ENCODE data around the gene AKR7A3.

AKR7A3 gene

DNA sequence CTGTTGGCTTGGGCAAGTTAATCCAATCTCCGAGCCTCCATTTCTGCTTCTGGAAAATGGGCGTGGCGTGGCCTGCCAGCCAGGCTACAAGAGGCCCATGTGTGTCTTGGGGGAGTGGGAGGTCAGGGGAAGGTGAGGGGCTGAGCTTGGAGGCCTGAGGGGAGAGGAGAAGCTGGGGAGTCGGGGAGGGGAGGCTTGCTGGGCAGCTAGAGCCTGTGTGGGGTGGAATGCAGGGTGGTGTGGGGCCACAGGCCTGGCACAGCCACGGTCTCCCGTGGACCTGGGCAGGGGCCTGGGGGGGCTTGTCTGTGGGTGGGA, 38.1 kb upstream of the AKR7A3 start:
- ATAC-seq (replicated peaks) (no peak), DNase-seq (no peak)
- Mint-ChIP-seq H3K4me1 (ENCODE audit: low read depth in 2 of 2) (peaks cover 4% of the 10 kb centered on the region in 2 donors), H3K9me3 (no peaks in the 10 kb centered on the region), H3K36me3 (ENCODE audit: insufficient read depth) (peaks cover 66% of the 10 kb centered on the region), H3K27me3 (no peaks in the 10 kb centered on the region), H3K4me3 (no peak overlapping the region), H3K27ac (peak overlapping the region; percentile 53 to 56)

DNA sequence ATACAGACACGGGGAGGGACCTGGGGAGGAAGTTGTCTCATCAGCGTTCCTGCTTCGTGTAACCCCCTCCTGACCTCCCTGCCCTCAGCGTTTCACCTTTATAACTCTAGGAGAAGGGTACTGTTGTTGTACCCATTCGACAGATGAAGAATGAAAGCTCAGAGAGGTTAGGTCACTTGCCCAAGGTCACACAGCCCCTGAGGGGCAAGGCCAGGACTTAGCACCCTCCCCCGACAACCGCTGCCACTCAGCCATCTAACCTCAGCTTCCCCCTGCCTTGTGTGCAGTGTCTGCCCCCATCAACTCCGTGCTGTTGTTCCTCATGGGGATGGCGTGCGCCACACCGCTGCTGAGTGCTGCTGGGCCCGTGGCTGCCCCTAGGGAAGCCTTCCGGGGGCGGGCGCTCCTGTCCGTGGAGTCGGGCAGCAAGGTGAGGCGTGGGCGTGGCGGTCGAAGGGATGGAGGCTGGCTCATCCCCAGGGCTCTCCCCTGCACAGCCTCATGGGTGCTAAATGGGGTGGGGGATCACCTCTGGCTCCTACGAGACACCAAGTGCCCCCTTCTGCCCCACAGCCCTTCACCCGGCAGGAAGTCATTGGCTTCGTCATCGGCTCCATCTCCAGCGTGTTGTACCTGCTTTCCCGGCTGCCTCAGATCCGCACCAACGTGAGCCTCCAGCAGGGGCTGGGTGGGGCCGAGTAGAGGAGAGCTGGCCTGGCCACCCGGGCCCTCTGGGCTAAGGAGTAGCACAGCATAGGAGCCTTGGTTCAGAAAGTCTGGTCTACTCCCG, 37.6 kb upstream of the AKR7A3 start:
- H3K36me3 Mint-ChIP-seq (ENCODE audit: insufficient read depth) = peaks cover 66% of the 10 kb centered on the region
- no peaks in the 10 kb centered on the region for H3K9me3 Mint-ChIP-seq
- peak overlapping the region in 1 of 2 donors; percentile 6 for H3K4me3 Mint-ChIP-seq
- H3K27me3 Mint-ChIP-seq = no peaks in the 10 kb centered on the region
- H3K4me1 Mint-ChIP-seq (ENCODE audit: low read depth in 2 of 2) = peaks cover 4% of the 10 kb centered on the region in 2 donors
- ATAC-seq (replicated peaks) (no peak), DNase-seq (no peak)
- H3K27ac Mint-ChIP-seq = peak overlapping the region; percentile 53 to 56

DNA sequence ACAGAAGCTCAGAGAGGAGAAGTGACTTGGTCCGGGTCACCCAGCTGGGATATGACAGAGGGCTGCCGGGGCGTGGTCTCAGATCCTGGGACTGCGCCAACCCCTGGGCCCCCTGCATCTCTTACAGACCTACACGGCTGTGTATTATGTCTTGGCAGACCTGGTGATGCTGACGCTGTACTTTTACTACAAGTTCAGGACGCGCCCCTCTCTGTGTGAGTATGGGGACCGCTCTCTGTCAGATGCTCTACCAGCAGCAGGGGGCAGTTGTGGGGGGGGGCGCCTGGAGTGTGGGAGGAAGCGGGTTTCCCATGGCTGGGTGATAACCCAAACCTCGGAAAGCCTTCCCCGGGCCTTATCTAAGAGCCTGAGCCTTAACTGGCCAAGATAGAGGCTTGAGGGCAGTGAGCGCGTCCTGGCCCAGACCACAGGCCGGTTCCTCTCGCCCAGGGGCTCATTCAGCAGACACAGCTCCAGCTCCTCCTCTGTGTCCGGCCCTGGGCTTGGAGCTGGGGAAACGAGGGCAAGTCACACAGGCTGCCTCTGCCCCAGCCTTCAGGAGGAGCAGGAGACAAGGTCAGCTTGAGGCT, 36.9 kb upstream of the AKR7A3 start:
- H3K27ac Mint-ChIP-seq = no peak overlapping the region
- peaks cover 4% of the 10 kb centered on the region in 2 donors for H3K4me1 Mint-ChIP-seq (ENCODE audit: low read depth in 2 of 2)
- ATAC-seq (replicated peaks) = no peak
- no peak overlapping the region for H3K4me3 Mint-ChIP-seq
- no peaks in the 10 kb centered on the region for H3K9me3 Mint-ChIP-seq
- DNase-seq = no peak
- peaks cover 70% of the 10 kb centered on the region for H3K36me3 Mint-ChIP-seq (ENCODE audit: insufficient read depth)
- no peaks in the 10 kb centered on the region for H3K27me3 Mint-ChIP-seq

DNA sequence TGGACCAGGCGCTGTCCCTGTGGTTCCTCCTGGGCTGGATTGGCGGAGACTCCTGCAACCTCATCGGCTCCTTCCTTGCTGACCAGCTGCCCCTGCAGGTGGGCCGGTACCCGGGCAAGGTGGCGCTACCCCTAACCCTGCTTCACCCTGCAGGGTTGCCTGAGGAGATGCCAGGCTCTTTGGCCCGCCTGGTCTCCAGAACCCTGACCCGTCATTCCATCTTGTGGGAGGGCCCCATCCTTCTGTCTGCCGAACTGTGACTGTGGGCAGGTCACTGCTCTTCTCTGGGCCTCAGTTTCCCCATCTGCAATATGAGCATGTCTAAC, 36.1 kb upstream of the AKR7A3 start:
- H3K4me1 Mint-ChIP-seq (ENCODE audit: low read depth in 2 of 2) = peaks cover 4% of the 10 kb centered on the region in 2 donors
- ATAC-seq (replicated peaks) = no peak
- H3K4me3 Mint-ChIP-seq = no peak overlapping the region
- no peaks in the 10 kb centered on the region for H3K9me3 Mint-ChIP-seq
- H3K27ac Mint-ChIP-seq = peak overlapping the region in 1 of 2 donors; percentile 80
- no peak for DNase-seq
- no peaks in the 10 kb centered on the region for H3K27me3 Mint-ChIP-seq
- peaks cover 70% of the 10 kb centered on the region for H3K36me3 Mint-ChIP-seq (ENCODE audit: insufficient read depth)

DNA sequence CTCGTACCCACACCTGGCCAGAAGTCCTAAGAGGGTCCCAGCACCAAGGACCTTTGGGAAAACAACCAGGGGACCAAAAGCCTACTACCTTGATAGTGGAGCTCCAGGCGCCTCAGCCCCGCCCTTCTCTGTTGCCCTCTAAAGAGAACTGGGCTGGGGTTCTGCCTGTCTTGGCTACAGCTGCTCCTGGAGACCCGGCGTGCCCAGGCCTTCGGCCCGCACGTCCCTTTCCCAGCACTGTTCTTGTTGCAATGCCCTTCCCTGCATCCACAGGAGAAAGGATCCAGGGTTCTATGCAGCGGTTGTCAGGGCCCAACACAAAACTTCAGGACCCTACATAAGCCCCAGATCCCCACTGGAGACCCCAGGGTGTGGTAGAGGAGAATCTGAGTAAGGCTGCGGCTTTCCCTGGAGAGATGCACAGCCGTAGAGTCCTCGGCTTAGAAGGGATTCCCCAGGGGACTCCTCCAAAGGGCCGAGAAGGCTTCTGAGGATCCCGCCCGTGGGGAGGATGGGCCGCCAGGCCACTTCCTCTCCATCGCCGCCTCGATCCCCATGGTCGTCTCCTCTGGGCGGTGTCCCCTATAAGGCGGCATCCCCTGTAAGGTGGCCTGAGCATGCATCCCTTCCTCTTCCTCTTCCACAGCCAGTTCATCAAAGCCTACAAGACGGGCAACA, 35.6 kb upstream of the AKR7A3 start:
- ATAC-seq (replicated peaks) = no peak
- Mint-ChIP-seq H3K9me3 (no peaks in the 10 kb centered on the region), H3K4me3 (no peak overlapping the region), H3K36me3 (ENCODE audit: insufficient read depth) (peaks cover 70% of the 10 kb centered on the region), H3K4me1 (ENCODE audit: low read depth in 2 of 2) (peaks cover 4% of the 10 kb centered on the region in 2 donors), H3K27ac (peak overlapping the region in 1 of 2 donors; percentile 80), H3K27me3 (no peaks in the 10 kb centered on the region)
- no peak for DNase-seq

DNA sequence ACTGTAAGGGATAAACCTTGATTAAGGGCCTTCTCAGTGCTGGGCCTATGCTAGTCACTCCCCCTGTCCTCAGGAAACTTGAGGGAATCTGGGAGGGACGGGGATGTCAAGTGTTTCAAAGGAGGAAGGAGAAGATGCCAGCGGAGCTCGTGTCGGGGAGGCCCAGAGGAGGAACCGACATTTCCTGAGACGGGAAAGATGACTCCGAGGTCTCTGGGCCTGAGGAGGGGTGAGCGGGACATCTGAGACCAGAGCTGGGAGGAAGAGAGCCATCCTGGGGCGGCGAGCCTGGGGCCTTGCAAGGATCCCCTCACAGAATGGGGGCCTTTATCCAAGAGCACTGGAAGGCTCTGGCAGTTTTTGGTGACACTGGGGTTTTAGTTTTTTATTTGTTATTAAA, 33.9 kb upstream of the AKR7A3 start:
- no peak for DNase-seq
- no peaks in the 10 kb centered on the region for H3K9me3 Mint-ChIP-seq
- peaks cover 4% of the 10 kb centered on the region in 2 donors for H3K4me1 Mint-ChIP-seq (ENCODE audit: low read depth in 2 of 2)
- H3K27me3 Mint-ChIP-seq = no peaks in the 10 kb centered on the region
- no peak overlapping the region for H3K4me3 Mint-ChIP-seq
- ATAC-seq (replicated peaks) = no peak
- peaks cover 66% of the 10 kb centered on the region for H3K36me3 Mint-ChIP-seq (ENCODE audit: insufficient read depth)
- H3K27ac Mint-ChIP-seq = peak overlapping the region in 1 of 2 donors; percentile 87

DNA sequence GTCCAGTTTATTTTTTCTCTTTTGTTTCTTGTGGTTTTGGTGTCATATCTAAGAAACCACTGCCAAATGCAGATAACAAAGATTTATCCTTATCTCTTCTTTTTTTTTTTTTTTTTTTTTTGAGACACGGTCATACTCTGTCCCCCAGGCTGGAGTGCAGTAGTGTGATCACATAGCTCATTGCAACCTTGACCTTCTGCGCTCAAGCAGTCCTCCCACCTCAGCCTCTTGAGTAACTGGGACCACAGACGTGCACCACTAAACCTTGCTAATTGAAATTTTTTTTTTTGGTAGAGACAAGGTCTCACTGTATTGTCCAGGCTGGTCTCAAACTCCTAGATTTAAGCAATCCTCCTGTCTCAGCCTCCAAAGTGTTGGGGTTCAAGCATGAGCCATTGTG, 32.5 kb upstream of the AKR7A3 start:
- H3K27ac Mint-ChIP-seq = peak overlapping the region in 1 of 2 donors; percentile 5
- no peak for DNase-seq
- no peaks in the 10 kb centered on the region for H3K27me3 Mint-ChIP-seq

DNA sequence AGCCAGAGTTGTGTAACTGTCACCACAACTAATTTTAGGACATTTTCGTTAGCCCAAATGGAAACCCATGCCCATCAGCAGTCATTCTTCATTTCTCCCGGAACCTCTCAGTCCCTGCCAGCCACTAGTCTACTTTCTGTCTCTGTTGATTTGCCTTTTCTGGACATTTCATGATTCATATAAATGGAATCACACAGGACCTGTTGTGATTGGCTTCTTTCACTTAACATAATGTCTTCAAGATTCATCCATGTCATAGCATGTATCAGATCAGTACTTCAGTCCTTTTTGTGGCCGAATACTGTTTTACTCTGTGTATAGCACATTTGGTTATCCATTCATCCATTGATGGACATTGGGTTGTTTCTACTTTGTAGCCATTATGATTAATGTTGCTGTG, 30.6 kb upstream of the AKR7A3 start:
- ATAC-seq (replicated peaks) = no peak
- H3K9me3 Mint-ChIP-seq = no peaks in the 10 kb centered on the region
- H3K27me3 Mint-ChIP-seq = no peaks in the 10 kb centered on the region
- H3K27ac Mint-ChIP-seq = no peak overlapping the region
- H3K4me3 Mint-ChIP-seq = no peak overlapping the region
- H3K36me3 Mint-ChIP-seq (ENCODE audit: insufficient read depth) = peaks cover 59% of the 10 kb centered on the region
- H3K4me1 Mint-ChIP-seq (ENCODE audit: low read depth in 2 of 2) = peaks cover 15 to 18% of the 10 kb centered on the region in 2 donors
- DNase-seq = no peak

More for the DNA sequence above, 32.5 kb upstream of the AKR7A3 start:
- H3K9me3 Mint-ChIP-seq = no peaks in the 10 kb centered on the region
- peaks cover 9 to 12% of the 10 kb centered on the region in 2 donors for H3K4me1 Mint-ChIP-seq (ENCODE audit: low read depth in 2 of 2)
- no peak for ATAC-seq (replicated peaks)
- peaks cover 69% of the 10 kb centered on the region for H3K36me3 Mint-ChIP-seq (ENCODE audit: insufficient read depth)
- no peak overlapping the region for H3K4me3 Mint-ChIP-seq

DNA sequence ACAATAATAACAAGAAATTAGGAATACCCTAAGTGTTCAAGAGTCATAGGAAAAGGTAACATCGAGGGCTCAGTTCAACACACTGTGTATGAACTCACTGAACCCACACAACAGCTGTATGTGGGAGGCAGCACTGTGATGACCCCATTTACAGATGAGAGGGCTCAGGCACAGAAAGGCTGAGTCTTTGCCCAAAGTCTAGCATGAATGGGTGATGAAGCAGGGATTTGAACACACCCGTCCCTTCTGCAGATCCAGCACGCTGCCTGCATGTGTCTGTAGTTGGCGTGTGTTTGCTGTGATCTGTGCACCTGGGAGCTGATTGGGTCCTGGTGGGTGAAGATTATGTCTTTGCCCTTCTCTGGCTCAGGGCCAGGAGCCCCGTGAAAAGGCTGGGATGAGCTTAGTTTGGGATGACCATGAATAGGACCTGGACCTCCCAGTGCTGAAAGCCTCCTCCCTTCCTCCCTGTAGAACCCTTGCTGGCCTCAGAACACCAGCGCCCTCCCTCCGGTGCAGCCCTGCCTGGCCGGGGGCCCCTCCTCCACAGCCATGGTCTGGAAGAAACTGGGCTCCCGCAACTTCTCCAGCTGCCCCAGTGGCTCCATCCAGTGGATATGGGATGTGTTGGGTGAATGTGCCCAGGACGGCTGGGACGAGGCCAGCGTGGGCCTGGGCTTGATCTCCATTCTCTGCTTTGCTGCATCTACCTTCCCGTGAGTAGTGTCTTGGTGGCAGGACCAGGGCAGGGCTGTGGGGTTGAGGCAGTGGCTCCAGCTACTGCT, 28.7 kb upstream of the AKR7A3 start:
- Mint-ChIP-seq H3K4me1 (ENCODE audit: low read depth in 2 of 2) (peaks cover 19 to 28% of the 10 kb centered on the region in 2 donors), H3K4me3 (no peak overlapping the region), H3K27ac (peak overlapping the region; percentile 32 to 81), H3K9me3 (no peaks in the 10 kb centered on the region), H3K36me3 (ENCODE audit: insufficient read depth) (peaks cover 59% of the 10 kb centered on the region), H3K27me3 (no peaks in the 10 kb centered on the region)
- no peak for DNase-seq
- no peak for ATAC-seq (replicated peaks)

DNA sequence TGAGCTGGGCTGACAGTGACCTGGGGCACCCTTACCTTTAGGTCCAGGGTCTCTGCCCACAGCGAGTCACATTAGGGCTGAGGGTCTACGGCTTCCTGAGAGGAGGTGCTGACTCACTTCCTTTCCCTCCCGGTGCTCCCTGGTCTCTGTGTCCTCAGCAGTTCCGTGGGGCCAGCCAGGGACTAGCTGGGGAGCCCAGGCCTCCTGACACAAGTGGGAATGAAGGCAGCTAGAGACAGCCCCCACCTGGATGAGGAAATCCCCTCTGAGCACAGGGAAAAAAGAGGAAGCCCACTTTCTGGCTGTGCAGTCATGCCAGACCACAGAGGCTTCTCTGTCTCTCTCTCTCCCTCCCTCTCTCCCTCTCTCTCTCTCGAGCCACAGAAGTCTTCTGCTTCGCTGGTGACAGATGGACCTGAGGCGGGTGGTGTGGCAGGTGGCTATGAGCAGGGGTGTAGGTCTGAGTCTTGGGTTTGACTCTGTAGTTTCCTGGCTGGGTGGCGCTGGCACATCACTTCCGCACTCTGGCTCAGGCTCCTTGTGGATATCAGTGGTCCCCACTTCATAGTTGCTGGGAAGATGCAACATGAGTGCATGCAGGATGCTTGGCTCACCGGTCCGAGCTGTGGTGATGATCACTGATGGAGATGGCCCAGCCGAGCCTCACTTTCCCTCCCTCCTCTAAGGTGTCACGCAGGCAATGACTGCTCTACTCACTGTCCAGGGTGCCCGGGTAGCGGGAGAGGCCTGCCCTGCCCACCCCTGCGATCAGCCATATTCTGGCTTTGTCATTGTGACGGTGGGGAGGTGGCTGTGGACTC, 27.0 kb upstream of the AKR7A3 start:
- no peak for DNase-seq
- peaks cover 23 to 35% of the 10 kb centered on the region in 2 donors for H3K4me1 Mint-ChIP-seq (ENCODE audit: low read depth in 2 of 2)
- ATAC-seq (replicated peaks) = no peak
- H3K27ac Mint-ChIP-seq = peak overlapping the region; percentile 46 to 81
- H3K4me3 Mint-ChIP-seq = peak overlapping the region in 1 of 2 donors; percentile 23
- H3K27me3 Mint-ChIP-seq = no peaks in the 10 kb centered on the region
- peaks cover 47% of the 10 kb centered on the region for H3K36me3 Mint-ChIP-seq (ENCODE audit: insufficient read depth)
- no peaks in the 10 kb centered on the region for H3K9me3 Mint-ChIP-seq

DNA sequence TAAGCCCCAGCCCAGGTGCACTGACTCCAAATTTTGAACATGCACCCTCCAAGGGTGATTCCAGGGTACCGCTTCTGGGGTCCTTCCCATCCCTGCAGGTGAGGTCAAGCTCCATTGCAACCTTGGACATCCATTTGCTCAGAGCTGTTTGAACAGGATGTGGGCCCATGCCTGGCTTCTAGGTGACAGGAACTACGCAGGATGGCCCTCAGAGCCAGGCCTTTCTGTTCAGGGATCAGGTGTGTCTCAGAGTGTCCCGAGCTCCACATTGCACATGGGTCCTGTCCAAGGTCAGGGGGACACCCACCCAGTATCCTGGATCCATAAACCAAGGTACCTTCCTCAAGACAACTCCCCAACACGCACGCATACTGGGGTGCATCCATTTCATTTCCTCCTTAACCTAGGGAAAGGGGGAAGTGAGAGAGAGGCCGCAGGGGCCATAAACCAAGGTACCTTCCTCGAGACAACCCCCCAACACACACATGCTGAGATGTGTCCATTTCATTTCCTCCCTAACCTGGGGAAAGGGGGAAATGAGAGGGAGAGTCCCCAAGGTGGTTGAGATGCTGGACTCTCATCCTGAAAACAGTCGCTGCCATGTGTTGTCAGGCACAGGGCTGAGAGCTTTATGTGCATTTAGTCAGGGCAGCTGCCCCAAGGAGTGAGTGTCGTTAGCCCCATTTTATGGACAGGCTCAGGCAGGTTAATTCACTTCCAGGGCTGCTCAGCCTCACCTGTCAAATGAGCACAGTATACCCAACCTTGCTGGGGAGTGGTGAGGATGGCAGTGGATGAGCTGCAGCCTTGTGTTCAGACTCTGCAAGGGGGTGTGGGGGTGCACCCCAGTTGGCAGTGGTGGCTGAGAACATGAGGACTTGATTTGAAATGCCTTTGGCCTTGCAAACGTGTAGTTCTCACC, 25.7 kb upstream of the AKR7A3 start:
- ATAC-seq (replicated peaks) (no peak), DNase-seq (no peak)
- no peaks in the 10 kb centered on the region for H3K27me3 Mint-ChIP-seq
- peak overlapping the region in 1 of 2 donors; percentile 86 for H3K4me3 Mint-ChIP-seq
- peaks cover 45% of the 10 kb centered on the region for H3K36me3 Mint-ChIP-seq (ENCODE audit: insufficient read depth)
- peaks cover 23 to 38% of the 10 kb centered on the region in 2 donors for H3K4me1 Mint-ChIP-seq (ENCODE audit: low read depth in 2 of 2)
- H3K27ac Mint-ChIP-seq = peak overlapping the region; percentile 46 to 56
- H3K9me3 Mint-ChIP-seq = no peaks in the 10 kb centered on the region

DNA sequence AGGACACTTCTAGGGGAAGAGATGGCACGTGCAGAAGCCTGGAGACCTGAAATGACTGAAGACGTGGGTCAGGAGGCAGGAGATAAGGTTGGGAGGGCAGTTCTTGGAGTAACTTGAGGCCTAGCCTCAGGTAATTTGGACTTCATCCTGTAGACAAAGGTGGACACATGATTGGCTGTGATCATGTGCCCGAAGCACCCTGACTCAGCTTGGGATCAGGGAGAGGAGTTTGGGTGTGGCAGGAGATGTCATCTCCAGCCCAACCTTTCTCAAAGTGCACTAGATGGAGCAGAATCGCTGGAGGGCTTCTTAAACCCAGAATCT, 25.0 kb upstream of the AKR7A3 start:
- H3K4me1 Mint-ChIP-seq (ENCODE audit: low read depth in 2 of 2) = peaks cover 29 to 44% of the 10 kb centered on the region in 2 donors
- H3K36me3 Mint-ChIP-seq (ENCODE audit: insufficient read depth) = peaks cover 44% of the 10 kb centered on the region
- peak overlapping the region; percentile 86 to 90 for H3K4me3 Mint-ChIP-seq
- no peaks in the 10 kb centered on the region for H3K9me3 Mint-ChIP-seq
- H3K27me3 Mint-ChIP-seq = no peaks in the 10 kb centered on the region
- H3K27ac Mint-ChIP-seq = peak overlapping the region; percentile 5 to 56
- no peak for DNase-seq
- ATAC-seq (replicated peaks) = no peak
